DOHH2 (cell line): ENCODE results near the gene PDE10A.
"Not testable (repeated sequence)": the region's sequence is repeated elsewhere in the genome, so short reads cannot be mapped to it uniquely, and the experiment has no call there.

ENCODE experiments used
- H3F3A ChIP-seq: fragments of 200-600 bp; sonication (generic), shearing (Covaris generic); 2 replicates; pipeline ENCODE4 v1.6.0; 2016; ENCODE audit warnings: antibody characterized with exemption, mild to moderate bottlenecking; ENCODE audit not compliant: control insufficient read depth, insufficient read depth
- H3K27ac ChIP-seq: fragments of 200-600 bp; sonication (generic); 2 replicates; pipeline ENCODE4 v1.5.1; 2014; ENCODE audit warnings: low read depth, mild to moderate bottlenecking, low read length, moderate library complexity
- H3K27me3 ChIP-seq: fragments of 200-600 bp; sonication (generic); 2 replicates; pipeline ENCODE4 v1.6.1; 2014; ENCODE audit warnings: mild to moderate bottlenecking, low read length, mixed read lengths; ENCODE audit not compliant: control insufficient read depth
- H3K36me3 ChIP-seq: fragments of 200-600 bp; sonication (generic); 2 replicates; pipeline ENCODE4 v1.6.1; 2014; ENCODE audit warnings: mild to moderate bottlenecking, low read length, moderate library complexity, mixed read lengths; ENCODE audit not compliant: control insufficient read depth
- H3K4me1 ChIP-seq: fragments of 200-600 bp; sonication (generic); 2 replicates; pipeline ENCODE4 v1.6.1; 2014; ENCODE audit warnings: mild to moderate bottlenecking, low read length, mixed read lengths; ENCODE audit not compliant: control insufficient read depth
- H3K4me2 ChIP-seq: fragments of 200-600 bp; sonication (generic); 2 replicates; pipeline ENCODE4 v1.6.0; 2014; ENCODE audit warnings: mild to moderate bottlenecking, low read length, moderate library complexity
- H3K4me3 ChIP-seq: fragments of 200-600 bp; sonication (generic); 2 replicates; pipeline ENCODE4 v1.5.1; 2014; ENCODE audit warnings: mild to moderate bottlenecking, low read length, mixed read lengths
- H3K79me2 ChIP-seq: fragments of 200-600 bp; sonication (generic); 2 replicates; pipeline ENCODE4 v1.6.1; 2014; ENCODE audit warnings: mild to moderate bottlenecking, low read length, mixed read lengths; ENCODE audit not compliant: control insufficient read depth
- H3K9me2 ChIP-seq: fragments of 200-600 bp; sonication (generic); replicated peaks from 2 replicates; pipeline ENCODE4 v1.6.1; 2014; ENCODE audit warnings: mild to moderate bottlenecking, low read length, mixed read lengths; ENCODE audit not compliant: control insufficient read depth
- H3K9me3 ChIP-seq: fragments of 200-600 bp; sonication (generic); 2 replicates; pipeline ENCODE4 v1.6.1; 2014; ENCODE audit warnings: antibody characterized with exemption, low read length, mixed read lengths; ENCODE audit not compliant: control insufficient read depth, insufficient read depth
- H4K20me1 ChIP-seq: fragments of 200-600 bp; sonication (generic); 2 replicates; pipeline ENCODE4 v1.6.0; 2014; ENCODE audit warnings: low read depth, mild to moderate bottlenecking, antibody characterized with exemption, low read length, moderate library complexity; ENCODE audit not compliant: control insufficient read depth, insufficient read depth
- EZH2phosphoT487 ChIP-seq: fragments of 200-600 bp; sonication (generic); IDR thresholded peaks from 2 replicates; pipeline ENCODE4 v1.6.1; 2017; ENCODE audit warnings: borderline replicate concordance, mild to moderate bottlenecking, antibody characterized with exemption, low read length, moderate library complexity, mixed read lengths
- TF ChIP-seq, protein P1 (sequence below): fragments of 200-600 bp; sonication (generic); IDR thresholded peaks from one replicate; pipeline ENCODE4 v1.5.1; 2014; ENCODE audit warnings: antibody characterized with exemption, mild to moderate bottlenecking, low read depth, low read length; ENCODE audit not compliant: poor library complexity, severe bottlenecking

PDE10A gene

DNA sequence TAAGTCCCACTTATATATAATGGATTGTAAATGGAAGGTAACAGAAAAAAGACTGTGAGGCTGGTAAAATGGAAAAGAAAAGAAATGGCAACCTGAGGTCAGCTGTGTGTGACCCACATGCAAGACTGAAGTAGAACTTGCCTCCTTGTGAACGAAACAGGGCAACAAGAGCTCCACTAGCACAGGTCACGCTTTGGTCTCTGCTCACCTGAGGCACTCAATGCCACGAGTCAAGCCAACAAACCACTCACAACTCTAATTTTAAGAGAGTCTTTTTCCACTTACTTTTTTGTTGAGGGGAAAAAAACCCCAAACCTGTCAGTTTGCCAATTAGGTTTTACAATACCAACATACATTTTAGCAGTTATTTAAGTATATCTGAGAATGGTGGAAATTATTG, 65.2 kb downstream of the PDE10A start:
- Histone ChIP-seq H3K36me3 (no peaks in the 10 kb centered on the region), H3K4me2 (no peak overlapping the region), H3K79me2 (no peaks in the 10 kb centered on the region), H3K4me3 (no peak overlapping the region), H3K27ac (no peak overlapping the region), H3F3A (no peaks in the 10 kb centered on the region), H3K9me2 (no peaks in the 10 kb centered on the region), H3K27me3 (no peaks in the 10 kb centered on the region), H3K4me1 (no peaks in the 10 kb centered on the region), H4K20me1 (no peaks in the 10 kb centered on the region), H3K9me3 (no peaks in the 10 kb centered on the region)
- TF ChIP-seq, protein P1, sequence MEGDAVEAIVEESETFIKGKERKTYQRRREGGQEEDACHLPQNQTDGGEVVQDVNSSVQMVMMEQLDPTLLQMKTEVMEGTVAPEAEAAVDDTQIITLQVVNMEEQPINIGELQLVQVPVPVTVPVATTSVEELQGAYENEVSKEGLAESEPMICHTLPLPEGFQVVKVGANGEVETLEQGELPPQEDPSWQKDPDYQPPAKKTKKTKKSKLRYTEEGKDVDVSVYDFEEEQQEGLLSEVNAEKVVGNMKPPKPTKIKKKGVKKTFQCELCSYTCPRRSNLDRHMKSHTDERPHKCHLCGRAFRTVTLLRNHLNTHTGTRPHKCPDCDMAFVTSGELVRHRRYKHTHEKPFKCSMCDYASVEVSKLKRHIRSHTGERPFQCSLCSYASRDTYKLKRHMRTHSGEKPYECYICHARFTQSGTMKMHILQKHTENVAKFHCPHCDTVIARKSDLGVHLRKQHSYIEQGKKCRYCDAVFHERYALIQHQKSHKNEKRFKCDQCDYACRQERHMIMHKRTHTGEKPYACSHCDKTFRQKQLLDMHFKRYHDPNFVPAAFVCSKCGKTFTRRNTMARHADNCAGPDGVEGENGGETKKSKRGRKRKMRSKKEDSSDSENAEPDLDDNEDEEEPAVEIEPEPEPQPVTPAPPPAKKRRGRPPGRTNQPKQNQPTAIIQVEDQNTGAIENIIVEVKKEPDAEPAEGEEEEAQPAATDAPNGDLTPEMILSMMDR = no peak
- no peak for TF ChIP-seq EZH2phosphoT487

DNA sequence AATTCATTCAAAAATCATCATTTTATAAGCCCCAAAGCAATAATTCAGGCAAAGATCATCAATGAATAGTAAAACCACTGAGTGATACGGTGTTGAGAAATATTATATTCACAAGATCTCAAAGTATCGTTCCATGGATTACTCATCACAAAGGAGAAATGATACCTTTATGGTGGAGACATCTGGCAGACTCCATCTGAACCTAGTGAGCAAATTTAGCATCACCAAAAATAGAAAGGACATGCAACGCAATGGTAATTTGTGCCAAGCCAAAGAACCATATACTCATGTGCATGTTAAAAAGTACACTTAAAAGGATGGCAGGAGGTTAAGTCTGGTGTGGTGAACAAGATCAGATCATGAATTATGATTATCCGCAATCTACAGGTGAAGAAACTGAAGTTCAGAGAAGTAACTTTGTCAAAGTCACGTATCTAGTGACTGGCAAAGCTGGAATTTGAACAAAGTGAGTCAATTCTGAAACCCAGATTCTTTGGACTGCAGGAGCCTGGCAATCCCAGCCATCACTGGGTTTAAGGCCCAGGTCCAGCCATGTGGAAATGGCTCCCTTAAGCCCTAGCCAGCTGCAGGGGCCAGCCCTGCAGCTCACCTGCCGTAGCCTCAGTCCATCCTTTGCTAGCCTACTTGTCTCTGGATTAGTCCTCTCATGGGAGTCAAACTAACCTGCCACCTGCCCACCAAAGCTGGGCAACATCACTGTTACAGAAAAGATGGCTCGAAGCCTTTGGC, 68.3 kb downstream of the PDE10A start:
- TF ChIP-seq EZH2phosphoT487 = no peak
- TF ChIP-seq, protein P1 = no peak
- Histone ChIP-seq H3K9me3 (no peaks in the 10 kb centered on the region), H4K20me1 (no peaks in the 10 kb centered on the region), H3K4me1 (no peaks in the 10 kb centered on the region), H3K27ac (no peak overlapping the region), H3F3A (no peaks in the 10 kb centered on the region), H3K4me3 (no peak overlapping the region), H3K27me3 (no peaks in the 10 kb centered on the region), H3K36me3 (no peaks in the 10 kb centered on the region), H3K79me2 (no peaks in the 10 kb centered on the region), H3K9me2 (no peaks in the 10 kb centered on the region), H3K4me2 (no peak overlapping the region)

DNA sequence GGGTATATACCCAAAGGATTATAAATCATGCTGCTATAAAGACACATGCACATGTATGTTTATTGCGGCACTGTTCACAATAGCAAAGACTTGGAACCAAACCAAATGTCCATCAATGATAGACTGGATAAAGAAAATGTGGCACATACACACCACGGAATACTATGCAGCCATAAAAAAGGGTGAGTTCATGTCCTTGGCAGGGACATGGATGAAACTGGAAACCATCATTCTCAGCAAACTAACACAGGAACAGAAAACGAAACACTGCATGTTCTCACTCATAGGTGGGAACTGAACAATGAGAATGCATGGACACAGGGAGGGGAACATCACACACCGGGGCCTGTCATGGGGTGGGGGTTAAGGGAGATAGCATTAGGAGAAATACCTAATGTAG, 70.1 kb downstream of the PDE10A start:
- not testable (repeated sequence) for H3K27me3 ChIP-seq, H3F3A ChIP-seq, H3K4me2 ChIP-seq, H3K9me3 ChIP-seq, H3K4me3 ChIP-seq, H3K9me2 ChIP-seq, H3K4me1 ChIP-seq, H4K20me1 ChIP-seq, H3K79me2 ChIP-seq, H3K36me3 ChIP-seq, H3K27ac ChIP-seq

DNA sequence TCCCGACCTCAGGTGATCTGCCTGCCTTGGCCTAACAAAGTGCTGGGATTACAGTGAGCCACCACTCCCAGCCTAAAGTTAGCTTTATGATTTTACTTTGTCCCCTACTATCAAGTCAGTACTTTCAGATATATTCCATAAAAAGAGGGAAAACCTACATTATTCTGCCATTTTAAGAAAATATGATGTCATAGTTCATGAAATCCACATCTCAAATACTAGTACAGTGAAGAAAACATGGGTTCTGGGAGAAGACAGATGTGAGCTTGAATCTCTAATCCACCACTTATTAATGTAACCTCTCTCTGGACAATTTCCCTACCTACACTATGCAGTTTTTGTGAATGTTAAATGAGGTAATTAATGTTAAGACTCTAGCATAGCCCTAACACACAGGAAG, 74.5 kb downstream of the PDE10A start:
- Histone ChIP-seq H3K9me2 (no peaks in the 10 kb centered on the region), H3K36me3 (no peaks in the 10 kb centered on the region), H3K9me3 (no peaks in the 10 kb centered on the region), H3K79me2 (no peaks in the 10 kb centered on the region), H4K20me1 (no peaks in the 10 kb centered on the region), H3K4me2 (no peak overlapping the region), H3K4me3 (no peak overlapping the region), H3K27me3 (no peaks in the 10 kb centered on the region), H3F3A (no peaks in the 10 kb centered on the region), H3K4me1 (no peaks in the 10 kb centered on the region), H3K27ac (no peak overlapping the region)
- TF ChIP-seq, protein P1 = no peak
- TF ChIP-seq EZH2phosphoT487 = no peak
